ENCODE data around the gene BICDL2. TPM values are rescaled to one million over a fixed set of nuclear protein-coding genes. Genes with fewer than 3 reads are reported as not detected.
A peak's percentile ranks its signal among the peaks of the same experiment; 100 is the strongest.

The BICDL2 gene
- total and polyA plus RNA-seq, 7 experiments from 2014 or later, result 1.0 TPM; not detected in 6

DNA sequence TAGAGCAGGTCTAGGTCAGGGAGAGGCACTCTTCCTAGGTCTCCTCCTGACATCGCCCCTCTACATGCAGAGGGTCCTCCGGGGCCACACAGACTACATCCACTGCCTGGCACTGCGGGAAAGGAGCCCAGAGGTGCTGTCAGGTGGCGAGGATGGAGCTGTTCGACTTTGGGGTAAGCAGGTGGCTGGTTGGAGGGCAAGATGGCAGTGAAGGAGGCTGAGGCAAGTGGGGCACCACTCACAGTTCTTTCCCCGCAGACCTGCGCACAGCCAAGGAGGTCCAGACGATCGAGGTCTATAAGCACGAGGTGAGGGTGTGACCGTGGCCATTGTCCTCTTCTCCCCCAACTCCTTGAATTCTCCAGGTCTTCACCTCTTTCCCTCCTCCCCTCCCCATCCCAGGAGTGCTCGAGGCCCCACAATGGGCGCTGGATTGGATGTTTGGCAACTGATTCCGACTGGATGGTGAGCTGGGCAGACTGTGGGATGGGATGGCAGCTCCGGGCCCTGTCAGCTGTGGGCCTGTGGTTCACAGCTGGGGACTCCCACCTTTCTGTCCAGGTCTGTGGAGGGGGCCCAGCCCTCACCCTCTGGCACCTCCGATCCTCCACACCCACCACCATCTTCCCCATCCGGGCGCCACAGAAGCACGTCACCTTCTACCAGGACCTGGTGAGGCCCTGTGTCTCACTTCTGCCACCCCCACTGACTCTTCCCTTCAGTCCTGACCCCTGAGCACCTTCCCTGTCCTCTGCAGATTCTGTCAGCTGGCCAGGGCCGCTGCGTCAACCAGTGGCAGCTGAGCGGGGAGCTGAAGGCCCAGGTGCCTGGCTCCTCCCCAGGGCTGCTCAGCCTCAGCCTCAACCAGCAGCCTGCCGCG lies 9.9 kb downstream of the BICDL2 start:
- no peak for DNase-seq
- peaks cover 27 to 54% (median 46%) of the 10 kb centered on the region in 7 donors for H3K4me1 Mint-ChIP-seq
- CTCF ChIA-PET, result interaction anchor here (0.7 to 9.2 kb wide), 11 partner anchors 12 to 367 kb away, joined by 3 to 98 read pairs (median 6); partner anchors contain the start of gene IL32

DNA sequence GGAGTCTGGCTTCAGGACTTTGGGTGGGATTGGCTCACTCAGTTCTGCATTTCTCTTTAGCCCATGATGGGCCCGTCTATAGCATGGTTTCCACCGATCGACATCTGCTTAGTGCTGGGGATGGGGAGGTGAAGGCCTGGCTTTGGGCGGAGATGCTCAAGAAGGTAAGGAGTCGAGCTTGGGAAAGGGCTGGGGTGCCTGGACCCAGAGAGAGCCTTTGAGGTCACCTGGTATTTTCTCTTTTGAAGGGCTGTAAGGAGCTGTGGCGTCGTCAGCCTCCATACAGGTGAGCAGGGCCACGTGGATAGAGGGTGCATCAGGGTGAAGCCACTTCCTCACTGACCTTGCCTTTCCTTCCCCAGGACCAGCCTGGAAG lies 10.8 kb downstream of the BICDL2 start:
- Histone ChIP-seq H3K36me3 (ENCODE audit: control insufficient read depth in 2 of 3, insufficient read depth in 3 of 3, low read length in 3 of 3) (peaks cover 0 to 20% (median 0%) of the 10 kb centered on the region in 3 experiments), H3K9me3 (ENCODE audit: control insufficient read depth in 2 of 3, low read length in 3 of 3) (no peaks in the 10 kb centered on the region), H3K4me3 (ENCODE audit: low read length) (no peak overlapping the region), H3K27ac (ENCODE audit: low read depth, low read length) (no peak overlapping the region), H3K4me1 (ENCODE audit: control insufficient read depth in 2 of 2, insufficient read depth in 2 of 2, low read length in 2 of 2) (peaks cover 46 to 47% of the 10 kb centered on the region in 2 donors), H3K27me3 (ENCODE audit: control insufficient read depth in 2 of 2, insufficient read depth in 2 of 2, low read length in 2 of 2) (peaks cover 0 to 5% of the 10 kb centered on the region in 2 donors)
- ChIA-PET CTCF (interaction anchor here (0.7 to 9.2 kb wide), 2 partner anchors 22 to 103 kb away, joined by 4 to 98 read pairs; no protein-coding TSS in a partner anchor), POLR2A (interaction anchor here (1.0 kb wide), 1 partner anchor 16 kb away, joined by 3 read pairs; no protein-coding TSS in a partner anchor)
- DNase-seq (no peak), ATAC-seq (no peak)
- no peaks in the 10 kb centered on the region for H3K9me3 Mint-ChIP-seq
- H3K36me3 Mint-ChIP-seq, result peaks cover 0 to 14% (median 3%) of the 10 kb centered on the region in 5 donors
- H3K27me3 Mint-ChIP-seq, result peaks cover 10 to 22% (median 11%) of the 10 kb centered on the region in 5 donors
- intact Hi-C loops (cut with micrococcal nuclease), result loop anchor here in 1 of 2 donors (10.0 kb wide), 2 partner anchors 239 to 491 kb away; partner anchors contain the start of genes CEMP1 and PDPK1
- H3K4me1 Mint-ChIP-seq, result peaks cover 27 to 62% (median 50%) of the 10 kb centered on the region in 7 donors
- H3K4me3 Mint-ChIP-seq, result no peak overlapping the region
- H3K27ac Mint-ChIP-seq, result no peak overlapping the region

More for the DNA sequence above, 9.9 kb downstream of the BICDL2 start:
- no peak overlapping the region for H3K4me3 Mint-ChIP-seq
- Histone ChIP-seq H3K4me3 (ENCODE audit: low read length) (no peak overlapping the region), H3K9me3 (ENCODE audit: control insufficient read depth in 2 of 3, low read length in 3 of 3) (no peaks in the 10 kb centered on the region), H3K36me3 (ENCODE audit: control insufficient read depth in 2 of 3, insufficient read depth in 3 of 3, low read length in 3 of 3) (peaks cover 0 to 20% (median 0%) of the 10 kb centered on the region in 3 experiments), H3K27ac (ENCODE audit: low read depth, low read length) (no peak overlapping the region), H3K27me3 (ENCODE audit: control insufficient read depth in 2 of 2, insufficient read depth in 2 of 2, low read length in 2 of 2) (peaks cover 0 to 5% of the 10 kb centered on the region in 2 donors), H3K4me1 (ENCODE audit: control insufficient read depth in 2 of 2, insufficient read depth in 2 of 2, low read length in 2 of 2) (peaks cover 37 to 41% of the 10 kb centered on the region in 2 donors)
- no peaks in the 10 kb centered on the region for H3K9me3 Mint-ChIP-seq
- ATAC-seq, result no peak
- peaks cover 0 to 14% (median 3%) of the 10 kb centered on the region in 5 donors for H3K36me3 Mint-ChIP-seq
- no peak overlapping the region for H3K27ac Mint-ChIP-seq
- POLR2A ChIA-PET, result interaction anchor here (1.5 to 2.3 kb wide), 4 partner anchors 19 to 106 kb away, joined by 3 to 17 read pairs (median 7); no protein-coding TSS in a partner anchor
- H3K27me3 Mint-ChIP-seq, result peaks cover 10 to 25% (median 13%) of the 10 kb centered on the region in 5 donors
- intact Hi-C loops (cut with micrococcal nuclease), result loop anchor here in 1 of 2 donors (10.0 kb wide), 2 partner anchors 238 to 492 kb away; partner anchors contain the start of genes CEMP1 and PDPK1

DNA sequence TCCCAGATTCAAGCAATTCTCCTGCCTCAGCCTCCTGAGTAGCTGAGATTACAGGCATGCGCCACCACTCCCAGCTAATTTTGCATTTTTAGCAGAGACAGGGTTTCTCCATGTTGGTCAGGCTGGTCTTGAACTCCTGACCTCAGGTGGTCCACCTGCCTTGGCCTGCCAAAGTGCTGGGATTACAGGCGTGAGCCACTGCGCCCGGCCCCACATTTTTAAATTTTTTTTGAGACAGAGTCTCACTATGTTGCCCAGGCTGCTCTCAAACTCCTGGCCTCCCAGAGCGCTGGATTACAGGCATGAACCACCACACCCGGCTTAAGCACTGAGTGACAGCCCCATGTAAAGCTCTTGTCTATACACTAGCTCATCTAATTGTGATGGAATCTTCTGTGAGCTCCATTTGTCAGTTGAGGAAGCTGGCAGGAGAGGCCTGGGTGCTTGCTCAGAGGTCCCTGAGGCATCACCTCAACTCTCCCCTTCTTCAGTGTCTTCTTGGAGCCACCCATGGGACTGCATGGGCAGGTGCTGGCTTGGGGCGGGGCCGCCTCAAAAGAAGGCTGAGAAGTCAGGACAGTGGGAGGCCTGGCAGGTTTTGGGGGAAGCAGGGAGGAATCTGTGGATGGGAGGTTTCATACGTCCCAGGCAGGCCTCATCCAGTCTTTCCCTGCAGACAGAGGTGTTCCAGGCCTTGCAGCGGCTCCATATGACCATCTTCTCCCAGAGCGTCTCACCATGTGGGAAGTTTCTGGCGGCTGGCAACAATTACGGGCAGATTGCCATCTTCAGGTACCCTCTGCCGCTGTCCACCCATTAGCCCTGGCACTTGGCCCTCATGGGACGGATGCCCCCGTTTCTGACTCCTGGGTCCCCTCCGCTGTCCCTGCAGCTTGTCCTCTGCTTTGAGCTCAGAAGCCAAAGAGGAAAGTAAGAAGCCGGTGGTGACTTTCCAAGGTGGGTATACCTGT lies 11.4 kb downstream of the BICDL2 start:
- H3K36me3 ChIP-seq (ENCODE audit: control insufficient read depth in 2 of 3, insufficient read depth in 3 of 3, low read length in 3 of 3), result peaks cover 0 to 20% (median 0%) of the 10 kb centered on the region in 3 experiments
- ChIA-PET POLR2A (interaction anchor here (1.0 kb wide), 1 partner anchor 15 kb away, joined by 3 read pairs; no protein-coding TSS in a partner anchor), CTCF (interaction anchor here (0.7 to 9.2 kb wide), 3 partner anchors 22 to 103 kb away, joined by 4 to 98 read pairs (median 4); no protein-coding TSS in a partner anchor)
- H3K27ac ChIP-seq (ENCODE audit: low read depth, low read length), result no peak overlapping the region
- peaks cover 6 to 17% (median 11%) of the 10 kb centered on the region in 5 donors for H3K27me3 Mint-ChIP-seq
- H3K36me3 Mint-ChIP-seq, result peaks cover 0 to 14% (median 3%) of the 10 kb centered on the region in 5 donors
- no peaks in the 10 kb centered on the region for H3K9me3 ChIP-seq (ENCODE audit: control insufficient read depth in 2 of 3, low read length in 3 of 3)
- peaks cover 27 to 64% (median 53%) of the 10 kb centered on the region in 7 donors for H3K4me1 Mint-ChIP-seq
- intact Hi-C loops (cut with micrococcal nuclease), result loop anchor here in 1 of 2 donors (10.0 kb wide), 2 partner anchors 239 to 491 kb away; partner anchors contain the start of genes CEMP1 and PDPK1
- H3K27me3 ChIP-seq (ENCODE audit: control insufficient read depth in 2 of 2, insufficient read depth in 2 of 2, low read length in 2 of 2), result peaks cover 0 to 5% of the 10 kb centered on the region in 2 donors
- no peak for ATAC-seq
- H3K4me3 Mint-ChIP-seq, result peak overlapping the region in 3 of 10 donors; percentile 9 to 53 (median 25)
- no peak overlapping the region for H3K27ac Mint-ChIP-seq
- H3K4me3 ChIP-seq (ENCODE audit: low read length), result no peak overlapping the region
- H3K9me3 Mint-ChIP-seq, result no peaks in the 10 kb centered on the region
- H3K4me1 ChIP-seq (ENCODE audit: control insufficient read depth in 2 of 2, insufficient read depth in 2 of 2, low read length in 2 of 2), result peaks cover 51% of the 10 kb centered on the region in 2 donors
- no peak for DNase-seq

DNA sequence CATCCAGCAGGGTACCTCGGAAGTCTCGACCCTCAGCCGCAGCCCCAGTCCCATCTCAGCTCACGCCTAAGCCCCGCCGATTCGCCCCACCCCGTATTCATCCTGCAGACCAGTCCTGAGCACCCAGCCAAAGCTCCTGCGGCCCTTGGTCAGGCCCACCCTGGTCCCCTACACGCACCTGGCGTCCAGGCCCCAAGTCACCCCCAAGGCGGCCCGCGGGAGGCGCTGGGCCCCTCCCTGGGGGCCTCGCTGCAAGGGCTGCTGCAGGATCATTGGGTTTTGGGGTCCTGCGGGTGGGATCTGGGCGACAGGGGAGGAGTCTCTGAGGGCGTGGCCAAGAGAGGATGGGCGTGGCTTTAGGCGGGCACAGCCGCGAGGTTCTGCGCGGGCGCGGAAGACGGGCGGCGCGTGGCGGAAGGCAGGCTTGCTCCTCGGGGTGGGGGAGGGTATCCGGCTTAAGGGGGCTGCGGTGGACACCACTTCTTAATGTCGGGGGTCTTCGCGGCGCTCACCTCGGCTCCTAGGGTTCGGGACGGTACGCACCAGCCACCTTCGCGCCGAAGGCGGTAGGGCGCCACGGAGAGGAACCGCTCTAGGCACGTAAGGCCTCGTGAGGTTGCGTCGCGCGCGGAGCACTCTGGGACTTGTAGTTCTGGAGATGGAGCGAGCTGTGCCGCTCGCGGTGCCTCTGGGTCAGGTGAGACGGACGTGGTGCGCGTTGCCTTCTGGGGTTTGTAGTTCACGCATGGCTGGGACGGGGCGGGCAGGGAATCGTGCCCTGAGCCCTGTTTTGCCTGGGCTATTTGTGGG lies 12.9 kb downstream of the BICDL2 start, which contains the start of the genes HCFC1R1 and THOC6:
HCFC1R1 (minus strand) TSS at position 274 of the 810 bp plus-strand sequence; CDS start at position 273, 1 bp downstream.
THOC6 (plus strand) TSS at position 367 of the 810 bp plus-strand sequence; CDS start at position 659, 292 bp downstream.
- Histone ChIP-seq H3K36me3 (ENCODE audit: control insufficient read depth in 2 of 3, insufficient read depth in 3 of 3, low read length in 3 of 3) (peaks cover 0 to 20% (median 0%) of the 10 kb centered on the region in 3 experiments), H3K9me3 (ENCODE audit: control insufficient read depth in 2 of 3, low read length in 3 of 3) (no peaks in the 10 kb centered on the region), H3K27me3 (ENCODE audit: control insufficient read depth in 2 of 2, insufficient read depth in 2 of 2, low read length in 2 of 2) (peaks cover 0 to under 1% of the 10 kb centered on the region in 2 donors), H3K27ac (ENCODE audit: low read depth, low read length) (peak within 1 kb of the TSS; percentile 98), H3K4me1 (ENCODE audit: control insufficient read depth in 2 of 2, insufficient read depth in 2 of 2, low read length in 2 of 2) (peaks cover 42 to 50% of the 10 kb centered on the region in 2 donors), H3K4me3 (ENCODE audit: low read length) (peak within 1 kb of the TSS; percentile 87)
- intact Hi-C loops (cut with micrococcal nuclease), result loop anchor here (1.0 to 10.0 kb wide), 12 partner anchors 20 to 1228 kb away; partner anchors contain the start of genes PAQR4 (in 2 of the 2), CEMP1 (in 1 of the 2), CLUAP1 (in 1 of the 2) and ELOB (in 1 of the 2)
- peaks cover 0 to 5% (median 2%) of the 10 kb centered on the region in 5 donors for H3K27me3 Mint-ChIP-seq
- DNase-seq (peak; percentile 86 to 96 (median 96)), ATAC-seq (peak; percentile 89)
- H3K9me3 Mint-ChIP-seq, result no peaks in the 10 kb centered on the region
- H3K36me3 Mint-ChIP-seq, result peaks cover 0 to 14% (median 3%) of the 10 kb centered on the region in 5 donors
- ChIA-PET CTCF (interaction anchor here (1.8 to 3.3 kb wide), 2 partner anchors 20 to 111 kb away, joined by 5 to 11 read pairs; partner anchors contain the start of gene ZNF213), POLR2A (interaction anchor here (0.6 to 2.9 kb wide), 13 partner anchors 10 to 111 kb away, joined by 3 to 11 read pairs (median 4); partner anchors contain the start of genes CLDN9 and ZNF213)
- H3K27ac Mint-ChIP-seq, result peak within 1 kb of the TSS; percentile 85 to 99 (median 96)
- H3K4me3 Mint-ChIP-seq, result peak within 1 kb of the TSS; percentile 78 to 98 (median 92)
- H3K4me1 Mint-ChIP-seq, result peaks cover 15 to 62% (median 50%) of the 10 kb centered on the region in 7 donors

DNA sequence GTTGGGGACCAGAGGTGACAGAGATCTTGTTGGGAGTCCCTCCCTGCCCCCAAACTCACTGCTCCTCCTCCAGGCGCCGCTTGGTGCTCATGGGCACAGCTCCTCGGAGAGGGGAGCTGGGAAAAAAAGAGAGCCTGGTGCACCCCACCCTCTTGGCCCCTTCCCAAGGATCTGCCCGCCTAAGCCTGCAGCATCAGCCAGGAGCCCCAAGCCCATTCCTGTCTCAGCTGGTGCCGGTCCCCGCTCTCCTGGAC lies 13.4 kb downstream of the BICDL2 start:
- H3K9me3 ChIP-seq (ENCODE audit: control insufficient read depth in 2 of 3, low read length in 3 of 3), result no peaks in the 10 kb centered on the region
- intact Hi-C loops (cut with micrococcal nuclease), result loop anchor here (2.0 to 10.0 kb wide), 7 partner anchors 111 to 1229 kb away; partner anchors contain the start of genes CEMP1 (in 1 of the 2), CLUAP1 (in 1 of the 2), FLYWCH1 (in 1 of the 2) and FLYWCH2 (in 1 of the 2)
- no peak for ATAC-seq
- Mint-ChIP-seq H3K27ac (peak overlapping the region; percentile 84 to 99 (median 94)), H3K36me3 (peaks cover 0 to 14% (median 3%) of the 10 kb centered on the region in 5 donors), H3K9me3 (no peaks in the 10 kb centered on the region), H3K27me3 (peaks cover 0 to 7% (median 0%) of the 10 kb centered on the region in 5 donors), H3K4me3 (peak overlapping the region; percentile 78 to 98 (median 92)), H3K4me1 (peaks cover 12 to 62% (median 47%) of the 10 kb centered on the region in 7 donors)
- peak overlapping the region; percentile 98 for H3K27ac ChIP-seq (ENCODE audit: low read depth, low read length)
- H3K27me3 ChIP-seq (ENCODE audit: control insufficient read depth in 2 of 2, insufficient read depth in 2 of 2, low read length in 2 of 2), result no peaks in the 10 kb centered on the region
- H3K4me3 ChIP-seq (ENCODE audit: low read length), result peak overlapping the region; percentile 87
- DNase-seq, result peak in 1 of 9 donors; percentile 22
- ChIA-PET POLR2A (interaction anchor here (0.6 to 2.9 kb wide), 8 partner anchors 9 to 112 kb away, joined by 3 to 11 read pairs (median 4); partner anchors contain the start of genes CLDN9 and ZNF213), CTCF (interaction anchor here (1.0 to 3.3 kb wide), 3 partner anchors 8 to 112 kb away, joined by 3 to 11 read pairs (median 5); partner anchors contain the start of gene ZNF213)
- H3K4me1 ChIP-seq (ENCODE audit: control insufficient read depth in 2 of 2, insufficient read depth in 2 of 2, low read length in 2 of 2), result peaks cover 36 to 45% of the 10 kb centered on the region in 2 donors
- H3K36me3 ChIP-seq (ENCODE audit: control insufficient read depth in 2 of 3, insufficient read depth in 3 of 3, low read length in 3 of 3), result peaks cover 0 to 20% (median 0%) of the 10 kb centered on the region in 3 experiments
